ELF-1 (cell line): ENCODE data around the gene ATP5F1E.
"Not testable (repeated sequence)": the region's sequence is repeated elsewhere in the genome, so short reads cannot be mapped to it uniquely, and the experiment has no call there.

Source experiments
- DNase-seq: peaks from one replicate; pipeline ENCODE4 v3.0.0-alpha.2; 2016; ENCODE audit warnings: low read depth, low spot score

Gene ATP5F1E

GRCh38 chr20:59020938-59021551, 11.1 kb downstream of the ATP5F1E start:
- DNase-seq = peak; percentile 62

- DNase-seq = no peak
Measured at GRCh38 chr20:59019217-59019616, 12.9 kb downstream of the ATP5F1E start, which contains the start of gene TUBB1. Gene TUBB1 (plus strand): TSS chr20:59019429. CDS start chr20:59019523, 94 bp downstream.

GRCh38 chr20:59018817-59019216, 13.3 kb downstream of the ATP5F1E start:
- no peak for DNase-seq

DNA sequence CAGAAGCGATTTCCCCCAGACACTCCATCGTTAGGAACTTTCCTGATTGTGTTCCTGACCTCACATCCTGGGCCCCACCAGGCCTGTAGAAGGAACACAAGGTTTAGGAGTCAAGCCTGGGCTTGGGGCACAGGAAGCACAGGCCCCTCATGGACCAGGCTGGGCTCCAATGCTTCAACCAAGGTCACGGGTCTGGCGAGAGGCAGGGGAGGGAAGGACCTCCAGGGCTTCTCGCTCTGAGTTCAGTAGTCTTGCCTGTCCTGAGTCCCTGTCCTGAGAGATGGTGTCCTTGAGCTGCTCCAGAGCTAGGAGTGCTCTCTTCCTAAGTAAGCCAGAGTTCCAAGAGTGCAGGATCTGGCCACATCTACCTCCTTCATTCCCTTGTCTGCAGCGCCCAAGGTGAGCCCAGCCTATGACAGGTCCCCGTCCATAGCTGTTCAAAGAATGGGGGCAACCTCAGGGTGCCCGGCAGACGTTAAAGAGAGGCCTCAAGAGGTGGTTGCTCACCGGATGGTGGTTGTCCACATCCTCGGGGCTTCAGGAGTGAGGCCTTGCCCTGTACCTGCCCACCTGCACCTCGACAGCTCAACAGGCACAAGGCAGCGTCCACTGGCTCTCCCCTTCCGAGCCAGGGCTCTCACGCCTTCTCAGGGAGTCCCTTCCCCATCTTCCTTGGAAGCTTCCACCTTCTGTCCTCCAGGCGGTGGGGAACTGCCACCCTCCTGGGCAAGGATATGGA, 14.5 kb downstream of the ATP5F1E start:
- no peak for DNase-seq

- no peak for DNase-seq
Measured at GRCh38 chr20:59016795-59017492, 15.2 kb downstream of the ATP5F1E start.

- DNase-seq = no peak
Measured at GRCh38 chr20:59015812-59016711, 16.1 kb downstream of the ATP5F1E start.

DNA sequence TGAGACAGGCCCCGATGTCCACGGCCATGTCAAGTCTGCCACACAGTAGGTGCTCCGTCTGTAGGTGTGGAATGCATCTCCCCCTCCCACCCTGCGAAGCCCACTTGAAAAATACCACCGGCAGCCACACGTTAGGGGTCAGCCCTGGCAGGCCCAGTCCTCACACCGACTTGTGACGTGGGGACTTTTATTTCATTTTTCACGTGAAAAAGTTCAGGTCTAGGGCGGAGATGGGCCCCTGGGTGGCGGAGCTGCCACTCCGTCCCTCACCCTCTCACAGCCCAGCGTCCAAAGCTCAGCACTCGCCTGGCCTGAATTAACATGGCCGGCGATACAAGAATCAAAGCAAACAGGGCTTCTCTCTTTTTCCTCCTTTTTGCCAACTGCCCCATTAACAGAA, 16.7 kb downstream of the ATP5F1E start:
- DNase-seq = no peak

GRCh38 chr20:59014680-59015389, 17.3 kb downstream of the ATP5F1E start:
- DNase-seq = no peak

GRCh38 chr20:59013959-59014608, 18.1 kb downstream of the ATP5F1E start:
- no peak for DNase-seq

DNA sequence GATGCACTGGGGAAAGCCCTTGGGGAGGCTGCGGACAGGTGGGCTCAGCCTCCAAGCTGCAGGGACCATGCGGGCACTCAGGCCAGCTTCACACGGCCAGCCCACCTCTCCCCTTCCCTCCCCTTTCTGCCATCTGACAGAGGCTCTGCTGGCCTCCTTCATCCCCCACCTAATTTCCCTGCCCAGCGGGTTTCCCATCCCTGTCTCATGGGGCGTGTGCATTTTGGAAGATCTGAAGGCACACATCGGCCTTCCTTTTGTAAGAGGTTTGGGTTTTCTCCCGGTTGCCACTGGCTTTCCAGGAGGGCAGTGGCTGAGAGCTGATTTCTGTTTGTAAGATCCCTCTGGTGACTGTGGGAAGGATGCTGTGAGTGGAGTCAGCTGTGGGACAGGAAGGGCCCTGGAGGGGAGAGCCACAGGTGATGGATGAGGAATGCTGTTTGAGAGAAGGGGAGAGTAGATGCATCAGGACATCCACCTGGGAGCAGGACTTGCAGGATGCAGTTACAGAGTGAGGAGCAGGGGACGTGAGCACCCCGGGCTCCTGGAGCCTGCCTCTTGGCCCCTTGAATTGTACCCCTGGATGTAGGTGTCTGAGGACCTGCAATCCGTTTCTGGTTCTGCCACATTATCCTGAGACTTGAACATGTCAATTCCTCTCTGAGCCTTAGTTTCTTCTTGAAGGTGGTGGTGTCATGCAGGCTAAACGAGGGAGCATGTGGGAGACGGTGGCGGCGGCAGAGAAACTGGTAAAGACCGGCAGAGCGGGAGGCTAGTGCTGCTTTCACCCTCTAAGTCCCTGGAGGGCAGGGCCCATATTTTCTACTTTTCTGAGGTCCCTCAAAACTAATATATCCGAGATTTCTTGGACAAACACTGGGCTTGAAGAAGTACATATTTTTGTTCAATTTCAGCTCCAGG, 18.8 kb downstream of the ATP5F1E start:
- DNase-seq = no peak

DNA sequence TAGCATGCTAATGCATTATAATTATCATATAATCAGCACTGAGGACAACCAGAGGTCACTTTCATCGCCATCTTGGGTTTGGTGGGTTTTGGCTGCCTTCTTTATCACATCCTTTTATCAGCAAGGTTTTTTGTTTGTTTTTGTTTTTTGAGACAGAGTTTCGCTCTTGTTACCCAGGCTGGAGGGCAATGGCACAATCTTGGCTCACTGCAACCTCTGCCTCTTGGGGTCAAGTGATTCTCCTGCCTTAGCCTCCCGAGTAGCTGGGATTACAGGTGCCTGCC, 20.3 kb downstream of the ATP5F1E start:
- DNase-seq = not testable (repeated sequence)

GRCh38 chr20:59010995-59011873, 20.9 kb downstream of the ATP5F1E start:
- no peak for DNase-seq

DNA sequence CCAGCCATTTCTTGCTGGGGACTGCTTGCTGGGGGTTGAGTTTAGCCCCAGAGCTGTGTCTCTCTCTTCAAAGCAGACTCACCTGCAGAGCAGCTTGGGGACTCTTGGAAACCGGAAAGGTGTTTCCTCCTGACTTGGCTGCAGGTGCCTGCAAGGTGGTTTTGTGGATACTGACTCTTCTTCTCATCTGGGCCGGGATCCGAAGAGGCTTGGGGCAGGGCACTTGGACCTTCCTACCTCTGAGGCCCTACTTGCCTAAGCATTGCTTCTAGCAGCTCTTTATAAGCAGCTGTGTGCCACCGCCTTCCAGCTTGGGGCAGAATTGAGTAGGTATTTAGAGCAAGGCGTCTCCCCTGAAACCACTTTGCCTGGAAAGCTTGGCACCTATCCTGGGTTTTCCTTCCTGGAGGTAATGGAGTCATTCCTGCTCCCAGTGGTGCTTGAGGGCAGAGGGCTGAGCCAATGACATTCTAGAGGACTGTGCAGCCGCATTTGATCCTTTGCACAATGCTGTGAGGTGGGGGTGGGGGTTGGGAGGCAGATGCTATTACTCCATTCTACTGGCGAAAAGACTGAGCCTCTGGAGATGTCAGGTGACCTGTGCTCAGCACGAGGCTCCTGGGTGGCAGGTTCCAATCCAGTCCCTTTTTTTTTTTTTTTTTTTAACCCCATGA, 21.7 kb downstream of the ATP5F1E start:
- DNase-seq = no peak

GRCh38 chr20:59008715-59009336, 23.3 kb downstream of the ATP5F1E start:
- no peak for DNase-seq

DNA sequence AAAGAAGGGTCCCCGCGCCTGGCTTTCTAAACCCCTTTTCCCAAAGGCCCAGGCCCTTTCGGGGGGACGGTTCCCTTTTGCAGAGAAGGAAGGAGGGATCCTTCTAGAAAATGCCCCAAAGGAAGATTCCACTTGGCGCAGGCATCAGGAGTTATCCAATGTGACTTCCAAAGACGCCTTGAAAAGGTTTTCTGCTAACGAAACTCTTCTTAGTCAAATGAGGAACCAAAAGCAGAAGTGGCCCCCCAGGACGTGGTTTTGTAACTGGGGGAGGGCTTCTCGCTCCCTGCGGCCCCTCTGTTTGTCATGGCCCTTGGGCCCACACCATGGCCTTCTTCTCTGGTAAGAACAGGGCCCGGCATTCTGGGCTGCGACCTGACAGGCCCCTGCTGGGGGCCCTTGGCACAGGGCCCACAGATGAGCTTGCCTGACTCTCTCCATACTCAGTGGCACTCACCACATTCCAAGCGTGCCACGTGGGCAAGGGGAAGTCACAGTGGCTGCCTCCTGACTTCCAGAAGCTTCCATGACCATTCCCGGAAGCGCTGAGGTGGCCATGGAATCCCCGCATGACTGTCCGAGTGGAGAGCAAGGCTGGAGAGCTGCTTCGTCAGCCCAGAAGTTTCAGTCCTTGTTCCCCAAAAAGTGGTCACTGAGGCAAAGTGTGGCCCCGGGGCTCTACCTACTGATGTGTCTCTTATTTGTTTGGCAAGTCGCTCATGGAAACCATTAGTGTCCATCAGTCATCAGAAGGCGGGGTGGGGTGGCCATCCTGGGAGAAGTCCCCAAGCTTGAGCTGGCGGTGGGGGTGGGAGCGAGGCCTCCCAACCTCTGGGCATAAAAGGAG, 24.2 kb downstream of the ATP5F1E start:
- no peak for DNase-seq

GRCh38 chr20:59006864-59007664, 25.1 kb downstream of the ATP5F1E start, which contains the start of gene CTSZ:
Gene CTSZ (minus strand): TSS chr20:59007254. CDS start chr20:59007128, 126 bp downstream.
- DNase-seq = peak; percentile 63
